HG02763 (cell line): ENCODE results near the gene MMEL1.
"Not testable (repeated sequence)": the region's sequence is repeated elsewhere in the genome, so short reads cannot be mapped to it uniquely, and the experiment has no call there.

Experiments
- ATAC-seq: cut with Tn5 transposase; IDR thresholded peaks from one replicate; pipeline ENCODE4 v1.9.1; 2021; ENCODE audit warnings: mild to moderate bottlenecking, moderate library complexity; ENCODE audit not compliant: unreplicated experiment

Gene MMEL1

GRCh38 chr1:2591581-2592261, 41.1 kb downstream of the MMEL1 start:
- no peak for ATAC-seq

GRCh38 chr1:2591233-2591580, 41.6 kb downstream of the MMEL1 start:
- no peak for ATAC-seq

GRCh38 chr1:2590233-2591141, 42.3 kb downstream of the MMEL1 start:
- no peak for ATAC-seq

GRCh38 chr1:2589431-2590232, 43.2 kb downstream of the MMEL1 start:
- ATAC-seq: no peak

- no peak for ATAC-seq
These were observed 44.0 kb downstream of the MMEL1 start for GRCh38 chr1:2588661-2589430.

GRCh38 chr1:2587860-2588571, 44.8 kb downstream of the MMEL1 start:
- no peak for ATAC-seq

GRCh38 chr1:2587071-2587859, 45.6 kb downstream of the MMEL1 start:
- ATAC-seq: no peak

- ATAC-seq: peak; percentile 69
These were observed 46.4 kb downstream of the MMEL1 start, which contains the start of gene PRXL2B for GRCh38 chr1:2586154-2587070. TSS of gene PRXL2B (plus strand) at chr1:2586777. CDS start at chr1:2586886, 109 bp downstream.

GRCh38 chr1:2585318-2586092, 47.3 kb downstream of the MMEL1 start:
- peak; percentile 29 for ATAC-seq

GRCh38 chr1:2584686-2585317, 48.0 kb downstream of the MMEL1 start:
- no peak for ATAC-seq

- ATAC-seq: no peak
These were observed 48.9 kb downstream of the MMEL1 start for GRCh38 chr1:2583871-2584351.

- ATAC-seq: no peak
These were observed 49.5 kb downstream of the MMEL1 start for GRCh38 chr1:2583331-2583791.

GRCh38 chr1:2582391-2582790, 50.4 kb downstream of the MMEL1 start:
- ATAC-seq: no peak

- no peak for ATAC-seq
These were observed 52.1 kb downstream of the MMEL1 start for GRCh38 chr1:2580691-2581090.

GRCh38 chr1:2578758-2579118, 54.1 kb downstream of the MMEL1 start:
- no peak for ATAC-seq

- not testable (repeated sequence) for ATAC-seq
These were observed 55.2 kb downstream of the MMEL1 start for GRCh38 chr1:2577565-2578075.
